T-cell (primary cell): Measurements from ENCODE around the gene KIAA1755. TPM values are rescaled to one million over a fixed set of nuclear protein-coding genes. Genes with fewer than 3 reads are reported as not detected.
A peak's percentile ranks its signal among the peaks of the same experiment; 100 is the strongest.

ENCODE experiments used
- ATAC-seq, 4 experiments: fragments of 200-7000 bp in 3 of 4; fragments of 150-1000 bp in 1 of 4; cut with Tn5 transposase; replicated peaks in 1 of 4; 1 replicate in 3 of 4; 2 replicates in 1 of 4; pipeline ENCODE4 v1.10.0; 2021; ENCODE audit warnings: moderate library complexity in 3 of 4, mild to moderate bottlenecking in 2 of 4, moderate number of reproducible peaks in 1 of 4
- CTCF ChIA-PET, 2 donors: fragments of 300-600 bp; sonication (Branson Sonifier 250); formaldehyde crosslinking; loops; one replicate each; lab custom pipeline; 2022; ENCODE audit warnings: antibody characterized with exemption in 2 of 2; lab: Charles Lee
- POLR2A ChIA-PET, 2 donors: fragments of 300-600 bp; sonication (Branson Sonifier 250); formaldehyde crosslinking; loops; one replicate each; lab custom pipeline; 2022; ENCODE audit warnings: antibody characterized with exemption in 2 of 2; lab: Charles Lee
- DNase-seq, 35 experiments: peaks; one replicate each; pipeline versions ENCODE4 v3.0.0 to v3.0.0-alpha.2; 2013 to 2023
- H3K27ac ChIP-seq: one replicate; pipeline ENCODE4 v1.5.1; 2013; ENCODE audit warnings: low read length
- H3K27me3 ChIP-seq, 2 experiments: replicated peaks in 1 of 2; 1 replicate in 1 of 2; 2 replicates in 1 of 2; pipeline versions ENCODE4 v1.6.1 to v1.7.0; 2013; ENCODE audit warnings: low read length in 1 of 2, mixed read lengths in 1 of 2; ENCODE audit not compliant: control insufficient read depth in 2 of 2, insufficient read depth in 2 of 2; ENCODE audit errors: extremely low read depth in 1 of 2
- H3K36me3 ChIP-seq, 2 donors: 1 replicate in 1 of 2; 2 replicates in 1 of 2; pipeline versions ENCODE4 v1.6.1 to v1.7.0; 2013; ENCODE audit warnings: low read length in 1 of 2; ENCODE audit not compliant: control insufficient read depth in 2 of 2, insufficient read depth in 1 of 2; ENCODE audit errors: extremely low read depth in 1 of 2
- H3K4me1 ChIP-seq, 2 experiments: 1 replicate in 1 of 2; 2 replicates in 1 of 2; pipeline versions ENCODE4 v1.6.1 to v1.7.0; 2013; ENCODE audit warnings: low read length in 2 of 2, mixed read lengths in 1 of 2; ENCODE audit not compliant: insufficient read depth in 2 of 2, control insufficient read depth in 1 of 2; ENCODE audit errors: extremely low read depth in 1 of 2
- H3K4me3 ChIP-seq, 2 donors: 1 replicate in 1 of 2; 2 replicates in 1 of 2; pipeline versions ENCODE4 v1.5.1 to v1.7.0; 2013; ENCODE audit warnings: mild to moderate bottlenecking in 2 of 2, low read length in 1 of 2, moderate library complexity in 1 of 2; ENCODE audit not compliant: control insufficient read depth in 1 of 2; ENCODE audit errors: extremely low read depth in 1 of 2
- H3K9me3 ChIP-seq: 2 replicates; pipeline ENCODE4 v1.7.0; 2013
- H3K27ac Mint-ChIP-seq, 2 donors: one replicate each; pipeline ENCODE4 v1.8.0; 2020 to 2021; ENCODE audit warnings: mild to moderate bottlenecking in 2 of 2, mixed read lengths in 2 of 2
- H3K27me3 Mint-ChIP-seq, 2 donors: one replicate each; pipeline ENCODE4 v1.8.0; 2021 to 2022; ENCODE audit warnings: mixed read lengths in 2 of 2
- H3K36me3 Mint-ChIP-seq: one replicate; pipeline ENCODE4 v1.8.0; 2021; ENCODE audit warnings: mixed read lengths
- H3K4me1 Mint-ChIP-seq, 3 donors: one replicate each; pipeline ENCODE4 v1.8.0; 2020 to 2022; ENCODE audit warnings: mixed read lengths in 3 of 3, mild to moderate bottlenecking in 1 of 3
- H3K4me3 Mint-ChIP-seq, 3 donors: one replicate each; pipeline ENCODE4 v1.8.0; 2020 to 2022; ENCODE audit warnings: mild to moderate bottlenecking in 3 of 3, mixed read lengths in 3 of 3, moderate library complexity in 3 of 3
- H3K9me3 Mint-ChIP-seq, 3 donors: one replicate each; pipeline ENCODE4 v1.8.0; 2020 to 2022; ENCODE audit warnings: mixed read lengths in 3 of 3
- WGBS: methylation state at CpG from one replicate; pipeline ENCODE4 v1.1.5; 2013; ENCODE audit warnings: missing lambda C conversion rate; ENCODE audit not compliant: insufficient coverage; 5-methylcytosine and 5-hydroxymethylcytosine counted together
- total RNA-seq, 35 experiments: library from RNA in 6 of 35; stranded (reverse) in 6 of 35; fragments of 120-200 nt in 1 of 35; gene quantifications; one replicate each; pipeline versions ENCODE4 v1.2.1 to v1.2.4 and lab custom pipeline; 2013 to 2026

Gene KIAA1755
- total RNA-seq, 5 donors from 2014 or later (not counting 1 experiment from before 2014, with no cell fraction given): not detected

DNA sequence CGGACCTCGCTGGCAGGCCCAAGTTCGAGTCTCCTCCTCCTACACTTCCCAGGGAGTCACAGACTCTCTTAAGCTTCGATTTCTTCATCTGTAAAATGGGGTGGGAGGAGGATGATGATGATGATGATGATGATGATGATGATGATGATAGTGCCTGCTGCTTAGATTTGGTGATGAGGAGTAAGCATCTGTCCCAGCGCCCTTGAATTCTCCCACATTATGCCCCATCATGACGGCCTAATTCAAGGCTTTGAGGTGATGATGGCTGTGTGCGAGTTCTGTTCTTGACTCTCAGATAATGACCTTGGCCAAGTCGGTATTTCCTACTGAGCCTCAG lies 487 bp upstream of the KIAA1755 start:
- WGBS: no CpG with 5 or more reads among the region's 8 CpGs
- H3K4me1 Mint-ChIP-seq: peaks cover 6 to 8% (median 7%) of the 10 kb centered on the region in 3 donors
- Histone ChIP-seq H3K9me3 (no peaks in the 10 kb centered on the region), H3K4me1 (peaks cover 0 to 4% of the 10 kb centered on the region in 2 experiments), H3K4me3 (no peak overlapping the region), H3K27me3 (peaks cover 4 to 43% of the 10 kb centered on the region in 2 experiments), H3K27ac (no peak overlapping the region), H3K36me3 (no peaks in the 10 kb centered on the region)
- DNase-seq (no peak), ATAC-seq (no peak)
- POLR2A ChIA-PET: no interaction called here
- H3K9me3 Mint-ChIP-seq: no peaks in the 10 kb centered on the region
- H3K27ac Mint-ChIP-seq: peak overlapping the region in 1 of 2 donors; percentile 50
- H3K4me3 Mint-ChIP-seq: peak overlapping the region in 1 of 3 donors; percentile 23
- no peaks in the 10 kb centered on the region for H3K36me3 Mint-ChIP-seq
- peaks cover 52 to 63% of the 10 kb centered on the region in 2 donors for H3K27me3 Mint-ChIP-seq
- CTCF ChIA-PET: no interaction called here

DNA sequence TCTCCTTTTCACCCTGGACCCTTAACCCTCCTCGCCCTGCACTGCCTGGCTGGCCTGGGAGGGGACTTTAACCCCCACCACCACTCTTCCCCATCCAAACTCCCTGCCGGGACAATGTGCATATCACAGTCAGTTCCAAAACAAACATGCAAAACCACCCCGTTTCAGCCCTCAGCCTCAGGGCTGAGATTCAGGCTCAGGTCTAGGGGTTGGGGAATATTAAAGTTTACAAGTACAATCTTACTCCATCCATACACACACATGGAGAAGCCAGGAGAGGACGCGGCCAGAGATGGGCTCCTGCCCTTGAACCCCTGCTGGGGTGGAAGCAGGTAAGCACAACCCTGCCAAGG lies 534 bp downstream of the KIAA1755 start:
- H3K36me3 Mint-ChIP-seq: no peaks in the 10 kb centered on the region
- H3K4me1 Mint-ChIP-seq: peaks cover 6 to 8% (median 7%) of the 10 kb centered on the region in 3 donors
- CTCF ChIA-PET: no interaction called here
- peaks cover 0 to 4% of the 10 kb centered on the region in 2 experiments for H3K4me1 ChIP-seq
- no peaks in the 10 kb centered on the region for H3K9me3 Mint-ChIP-seq
- H3K36me3 ChIP-seq: no peaks in the 10 kb centered on the region
- H3K27ac Mint-ChIP-seq: no peak overlapping the region
- peaks cover 50 to 59% of the 10 kb centered on the region in 2 donors for H3K27me3 Mint-ChIP-seq
- ATAC-seq (no peak), DNase-seq (no peak)
- H3K27ac ChIP-seq: no peak overlapping the region
- no peak overlapping the region for H3K4me3 Mint-ChIP-seq
- WGBS: no CpG with 5 or more reads among the region's 5 CpGs
- POLR2A ChIA-PET: no interaction called here
- H3K4me3 ChIP-seq: no peak overlapping the region
- no peaks in the 10 kb centered on the region for H3K9me3 ChIP-seq
- peaks cover 4 to 50% of the 10 kb centered on the region in 2 experiments for H3K27me3 ChIP-seq

DNA sequence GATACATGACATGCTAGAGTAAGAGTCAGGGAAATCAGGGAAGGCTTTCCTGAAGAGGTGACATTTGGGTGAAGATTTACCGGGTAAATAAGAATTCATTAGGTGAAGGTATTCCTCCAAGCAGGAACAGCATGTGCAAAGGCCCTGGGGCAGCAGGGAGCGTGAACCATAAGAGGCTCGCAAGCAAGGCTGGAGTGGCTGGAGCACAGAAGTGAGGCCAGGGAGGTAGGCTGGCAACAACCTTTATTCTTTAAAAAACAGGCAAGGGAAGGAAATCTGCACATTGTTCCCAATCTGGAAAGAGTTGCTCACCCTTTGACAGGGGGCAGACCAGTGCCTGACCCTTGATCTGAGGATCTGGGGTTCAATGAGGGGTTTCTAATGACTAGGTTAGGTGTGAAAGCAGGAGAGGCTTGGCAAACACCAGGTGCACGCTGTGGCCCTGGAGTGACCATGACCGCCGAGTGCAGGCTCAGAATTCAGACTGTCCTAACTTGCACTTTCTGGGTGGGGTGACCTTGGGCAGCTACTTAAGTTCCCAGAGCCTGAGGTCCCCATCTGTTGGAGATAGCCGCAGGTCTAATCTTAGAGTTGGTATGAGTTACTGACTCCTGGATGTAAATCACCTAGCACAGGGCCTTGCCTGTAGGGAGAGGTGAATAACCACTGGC lies 1.9 kb downstream of the KIAA1755 start:
- H3K36me3 ChIP-seq: no peaks in the 10 kb centered on the region
- peaks cover 0 to 4% of the 10 kb centered on the region in 2 experiments for H3K4me1 ChIP-seq
- no peak overlapping the region for H3K27ac Mint-ChIP-seq
- H3K9me3 Mint-ChIP-seq: no peaks in the 10 kb centered on the region
- H3K36me3 Mint-ChIP-seq: no peaks in the 10 kb centered on the region
- CTCF ChIA-PET: no interaction called here
- H3K4me3 Mint-ChIP-seq: no peak overlapping the region
- ATAC-seq: no peak
- no peak for DNase-seq
- H3K27me3 Mint-ChIP-seq: peaks cover 44 to 59% of the 10 kb centered on the region in 2 donors
- POLR2A ChIA-PET: no interaction called here
- no peaks in the 10 kb centered on the region for H3K9me3 ChIP-seq
- peaks cover 4 to 49% of the 10 kb centered on the region in 2 experiments for H3K27me3 ChIP-seq
- H3K4me1 Mint-ChIP-seq: peaks cover 6 to 8% (median 7%) of the 10 kb centered on the region in 3 donors
- no peak overlapping the region for H3K27ac ChIP-seq
- 94% methylated on average over 5 of the region's 7 CpGs for WGBS
- H3K4me3 ChIP-seq: no peak overlapping the region

DNA sequence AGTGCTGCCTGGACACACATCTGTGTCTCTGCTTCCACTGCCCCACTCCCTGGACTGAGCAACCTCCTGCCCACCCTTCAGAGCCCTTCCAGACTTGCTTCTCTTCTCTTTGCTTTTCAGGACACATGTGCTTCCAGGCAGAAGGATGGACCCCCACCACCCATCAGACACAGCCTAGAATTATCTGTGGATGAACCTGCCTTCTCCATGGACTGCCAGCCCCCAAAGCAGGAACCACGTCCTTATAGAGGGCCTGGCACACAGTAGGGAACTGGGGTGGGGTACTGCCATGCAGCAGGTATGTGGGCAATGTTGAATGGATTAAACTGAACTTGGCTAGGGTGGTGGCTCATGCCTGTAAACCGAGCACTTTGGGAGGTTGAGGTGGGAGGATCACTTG lies 3.6 kb downstream of the KIAA1755 start:
- CTCF ChIA-PET: no interaction called here
- Histone ChIP-seq H3K9me3 (no peaks in the 10 kb centered on the region), H3K27me3 (peaks cover 4 to 56% of the 10 kb centered on the region in 2 experiments), H3K27ac (no peak overlapping the region), H3K4me3 (no peak overlapping the region), H3K4me1 (peaks cover 0 to 4% of the 10 kb centered on the region in 2 experiments), H3K36me3 (no peaks in the 10 kb centered on the region)
- Mint-ChIP-seq H3K4me1 (peaks cover 6 to 8% (median 7%) of the 10 kb centered on the region in 3 donors), H3K36me3 (no peaks in the 10 kb centered on the region), H3K27ac (no peak overlapping the region), H3K27me3 (peaks cover 43 to 55% of the 10 kb centered on the region in 2 donors), H3K9me3 (no peaks in the 10 kb centered on the region), H3K4me3 (no peak overlapping the region)
- no CpG with 5 or more reads among the region's 2 CpGs for WGBS
- ATAC-seq (no peak), DNase-seq (no peak)
- POLR2A ChIA-PET: no interaction called here

DNA sequence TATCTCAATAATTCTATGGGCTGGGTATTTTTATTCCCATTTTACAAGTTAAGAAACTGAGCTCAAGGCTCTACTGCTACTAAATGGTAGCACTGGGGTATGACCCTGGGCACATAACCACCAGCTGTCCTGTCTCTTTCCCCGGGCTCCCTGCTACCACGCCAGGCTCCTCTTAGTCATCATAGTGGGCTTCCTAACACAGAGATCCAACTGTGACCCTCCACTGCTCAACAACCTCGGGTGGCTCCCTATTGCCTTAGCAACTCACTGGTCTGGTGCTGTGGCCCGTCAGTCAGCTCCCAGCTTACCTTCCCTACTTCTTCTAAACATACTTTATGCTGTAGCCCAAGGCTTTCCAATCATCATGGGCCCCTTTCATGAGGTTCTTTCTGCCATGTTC lies 4.5 kb downstream of the KIAA1755 start:
- ChIA-PET POLR2A (no interaction called here), CTCF (no interaction called here)
- Mint-ChIP-seq H3K36me3 (no peaks in the 10 kb centered on the region), H3K9me3 (no peaks in the 10 kb centered on the region), H3K27ac (no peak overlapping the region), H3K4me3 (no peak overlapping the region), H3K4me1 (peaks cover 3 to 6% (median 4%) of the 10 kb centered on the region in 3 donors), H3K27me3 (peaks cover 37 to 48% of the 10 kb centered on the region in 2 donors)
- Histone ChIP-seq H3K27ac (no peak overlapping the region), H3K4me1 (peaks cover 0 to 4% of the 10 kb centered on the region in 2 experiments), H3K36me3 (no peaks in the 10 kb centered on the region), H3K4me3 (no peak overlapping the region), H3K9me3 (no peaks in the 10 kb centered on the region), H3K27me3 (peaks cover 1 to 50% of the 10 kb centered on the region in 2 experiments)
- 75% methylated on average over 3 of the region's 4 CpGs for WGBS
- ATAC-seq: no peak
- no peak for DNase-seq

DNA sequence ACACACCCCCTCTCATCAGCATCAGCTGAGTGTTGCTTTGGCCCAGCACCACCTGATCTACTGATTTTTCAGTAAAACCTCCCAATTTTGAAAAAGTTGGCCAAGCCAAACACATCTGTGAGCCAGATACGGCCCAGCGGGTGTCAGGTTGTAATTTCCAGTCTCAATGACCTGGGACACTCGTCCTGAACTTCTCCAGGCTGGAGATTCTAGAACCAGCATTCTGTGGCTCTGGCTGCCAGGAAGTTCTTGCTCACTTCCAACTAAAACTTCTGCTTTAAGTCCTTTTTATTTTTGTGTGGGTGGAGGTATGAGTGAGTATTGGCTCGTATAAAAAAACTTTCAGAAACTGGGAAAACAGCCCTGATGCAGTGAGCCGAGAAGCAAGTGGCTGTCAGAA lies 5.1 kb downstream of the KIAA1755 start:
- 82% methylated on average over 4 of the region's 5 CpGs for WGBS
- ATAC-seq: no peak

More for the DNA sequence above, 5.1 kb downstream of the KIAA1755 start:
- Histone ChIP-seq H3K9me3 (no peaks in the 10 kb centered on the region), H3K4me1 (peaks cover 0 to 3% of the 10 kb centered on the region in 2 experiments), H3K36me3 (no peaks in the 10 kb centered on the region), H3K4me3 (no peak overlapping the region), H3K27ac (no peak overlapping the region), H3K27me3 (peaks cover 0 to 46% of the 10 kb centered on the region in 2 experiments)
- Mint-ChIP-seq H3K27me3 (peaks cover 33 to 44% of the 10 kb centered on the region in 2 donors), H3K4me3 (no peak overlapping the region), H3K27ac (no peak overlapping the region), H3K9me3 (no peaks in the 10 kb centered on the region), H3K36me3 (no peaks in the 10 kb centered on the region), H3K4me1 (peaks cover 0 to 4% (median 3%) of the 10 kb centered on the region in 3 donors)
- ChIA-PET POLR2A (no interaction called here), CTCF (interaction anchor here in 1 of 2 donors (0.7 kb wide), 1 partner anchor 68 kb away, joined by 4 read pairs; no protein-coding TSS in a partner anchor)
- DNase-seq: no peak
